Ishikawa (cell line): ENCODE results near the gene RIPOR2.

Experiments used
- CEBPB ChIP-seq: IDR thresholded peaks from 2 replicates; pipeline ENCODE4 v1.6.1; 2012
- EP300 ChIP-seq: IDR thresholded peaks from 2 replicates; pipeline ENCODE4 v1.6.1; 2012; ENCODE audit warnings: borderline replicate concordance
- RAD21 ChIP-seq: IDR thresholded peaks from 2 replicates; pipeline ENCODE4 v1.6.1; 2012; ENCODE audit warnings: low read depth
- TAF1 ChIP-seq: IDR thresholded peaks from 2 replicates; pipeline ENCODE4 v1.6.1; 2012; ENCODE audit warnings: low read depth, mild to moderate bottlenecking
- ZBTB7A ChIP-seq: IDR thresholded peaks from 2 replicates; pipeline ENCODE4 v1.6.1; 2012; ENCODE audit warnings: low read depth
- TF ChIP-seq, protein P1 (sequence below): IDR thresholded peaks from 2 replicates; pipeline ENCODE4 v1.6.1; 2012; ENCODE audit warnings: low read depth, mild to moderate bottlenecking

DNA sequence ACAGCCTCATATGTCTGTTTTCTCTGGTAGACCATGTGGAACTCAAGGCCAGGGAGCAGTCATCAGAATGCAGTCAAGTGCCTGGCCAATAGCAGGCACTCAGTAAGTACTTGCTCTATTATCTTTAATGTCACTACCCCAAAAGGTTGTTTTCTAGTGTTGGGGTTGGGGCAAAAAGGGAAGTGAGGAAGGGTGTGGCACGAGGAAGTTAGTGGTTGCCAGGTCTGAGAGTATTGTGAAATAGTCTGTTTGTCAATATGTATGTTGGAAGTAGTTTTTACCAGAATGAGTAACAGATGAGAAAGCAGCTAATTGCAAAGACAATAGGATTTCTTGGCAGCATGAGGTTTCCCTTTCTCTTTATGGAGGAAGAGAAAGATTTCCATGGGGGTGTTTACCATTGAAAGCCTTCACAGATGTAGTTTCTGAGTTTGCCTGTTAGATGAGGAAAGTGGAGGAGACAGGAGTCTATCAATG is 77.5 kb downstream of the RIPOR2 start:
- no peak for TF ChIP-seq ZBTB7A
- TF ChIP-seq, protein P1, sequence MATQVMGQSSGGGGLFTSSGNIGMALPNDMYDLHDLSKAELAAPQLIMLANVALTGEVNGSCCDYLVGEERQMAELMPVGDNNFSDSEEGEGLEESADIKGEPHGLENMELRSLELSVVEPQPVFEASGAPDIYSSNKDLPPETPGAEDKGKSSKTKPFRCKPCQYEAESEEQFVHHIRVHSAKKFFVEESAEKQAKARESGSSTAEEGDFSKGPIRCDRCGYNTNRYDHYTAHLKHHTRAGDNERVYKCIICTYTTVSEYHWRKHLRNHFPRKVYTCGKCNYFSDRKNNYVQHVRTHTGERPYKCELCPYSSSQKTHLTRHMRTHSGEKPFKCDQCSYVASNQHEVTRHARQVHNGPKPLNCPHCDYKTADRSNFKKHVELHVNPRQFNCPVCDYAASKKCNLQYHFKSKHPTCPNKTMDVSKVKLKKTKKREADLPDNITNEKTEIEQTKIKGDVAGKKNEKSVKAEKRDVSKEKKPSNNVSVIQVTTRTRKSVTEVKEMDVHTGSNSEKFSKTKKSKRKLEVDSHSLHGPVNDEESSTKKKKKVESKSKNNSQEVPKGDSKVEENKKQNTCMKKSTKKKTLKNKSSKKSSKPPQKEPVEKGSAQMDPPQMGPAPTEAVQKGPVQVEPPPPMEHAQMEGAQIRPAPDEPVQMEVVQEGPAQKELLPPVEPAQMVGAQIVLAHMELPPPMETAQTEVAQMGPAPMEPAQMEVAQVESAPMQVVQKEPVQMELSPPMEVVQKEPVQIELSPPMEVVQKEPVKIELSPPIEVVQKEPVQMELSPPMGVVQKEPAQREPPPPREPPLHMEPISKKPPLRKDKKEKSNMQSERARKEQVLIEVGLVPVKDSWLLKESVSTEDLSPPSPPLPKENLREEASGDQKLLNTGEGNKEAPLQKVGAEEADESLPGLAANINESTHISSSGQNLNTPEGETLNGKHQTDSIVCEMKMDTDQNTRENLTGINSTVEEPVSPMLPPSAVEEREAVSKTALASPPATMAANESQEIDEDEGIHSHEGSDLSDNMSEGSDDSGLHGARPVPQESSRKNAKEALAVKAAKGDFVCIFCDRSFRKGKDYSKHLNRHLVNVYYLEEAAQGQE = no peak
- no peak; the same call in 1 of the 2 replicates for TF ChIP-seq CEBPB
- no peak for TF ChIP-seq RAD21
- no peak for TF ChIP-seq TAF1
- TF ChIP-seq EP300 = no peak
